Measurements from ENCODE around the gene PEX13. TPM values are rescaled to one million over a fixed set of nuclear protein-coding genes. Genes with fewer than 3 reads are reported as not detected.

Gene PEX13, protein sequence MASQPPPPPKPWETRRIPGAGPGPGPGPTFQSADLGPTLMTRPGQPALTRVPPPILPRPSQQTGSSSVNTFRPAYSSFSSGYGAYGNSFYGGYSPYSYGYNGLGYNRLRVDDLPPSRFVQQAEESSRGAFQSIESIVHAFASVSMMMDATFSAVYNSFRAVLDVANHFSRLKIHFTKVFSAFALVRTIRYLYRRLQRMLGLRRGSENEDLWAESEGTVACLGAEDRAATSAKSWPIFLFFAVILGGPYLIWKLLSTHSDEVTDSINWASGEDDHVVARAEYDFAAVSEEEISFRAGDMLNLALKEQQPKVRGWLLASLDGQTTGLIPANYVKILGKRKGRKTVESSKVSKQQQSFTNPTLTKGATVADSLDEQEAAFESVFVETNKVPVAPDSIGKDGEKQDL
- 10 to 100 TPM; 21.0 to 42.3 (median 26.2) TPM for total RNA-seq

DNA sequence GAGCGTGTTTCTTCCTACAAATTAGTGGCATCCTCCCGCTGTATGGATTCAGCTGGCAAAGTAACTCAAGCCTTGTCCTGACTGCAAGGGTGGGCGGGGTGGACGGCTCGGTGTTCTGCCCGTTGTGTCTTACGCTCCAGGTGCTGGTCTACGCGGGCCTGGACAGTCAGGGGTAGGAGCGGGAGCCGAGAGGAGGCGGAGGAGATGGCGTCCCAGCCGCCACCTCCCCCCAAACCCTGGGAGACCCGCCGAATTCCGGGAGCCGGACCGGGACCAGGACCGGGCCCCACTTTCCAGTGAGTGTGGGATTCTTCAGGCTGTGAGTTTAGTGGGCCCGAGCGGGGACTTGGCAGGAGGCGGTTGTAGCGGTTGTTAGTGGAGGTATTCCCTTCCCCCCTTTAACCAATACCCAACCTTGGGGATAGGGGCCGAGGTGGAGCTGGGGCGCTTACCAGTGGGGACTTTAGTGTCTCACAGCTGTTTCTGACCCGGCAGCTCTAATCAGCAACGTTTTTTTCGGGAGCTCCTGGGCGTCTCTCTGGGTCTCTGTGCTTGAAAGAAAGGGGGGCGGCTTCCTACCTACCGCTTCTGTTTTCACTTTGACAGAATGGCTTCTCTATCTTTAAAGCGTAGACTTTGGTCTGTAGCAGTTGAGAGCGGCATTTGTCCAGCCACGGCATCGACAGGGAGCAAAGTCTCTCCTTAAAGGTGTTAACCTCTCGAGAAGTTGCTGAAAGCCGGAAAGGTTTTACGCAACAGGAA is at the start of gene PEX13, which contains the start of gene PUS10:
Gene PEX13 (plus strand): TSS at position 165 of the 762 bp plus-strand sequence. CDS start 40 bp downstream, at position 205.
Gene PUS10 (minus strand): TSS at position 700 of the 762 bp plus-strand sequence. CDS start 6,365 bp downstream, outside the sequence.
- TF ChIP-seq POLR2A (IDR thresholded peaks at IDR 0.05; ENCODE audit: low read depth), result peak; percentile 40
- TF ChIP-seq EP300 (IDR thresholded peaks at IDR 0.05), result no peak
- TF ChIP-seq, protein P1, sequence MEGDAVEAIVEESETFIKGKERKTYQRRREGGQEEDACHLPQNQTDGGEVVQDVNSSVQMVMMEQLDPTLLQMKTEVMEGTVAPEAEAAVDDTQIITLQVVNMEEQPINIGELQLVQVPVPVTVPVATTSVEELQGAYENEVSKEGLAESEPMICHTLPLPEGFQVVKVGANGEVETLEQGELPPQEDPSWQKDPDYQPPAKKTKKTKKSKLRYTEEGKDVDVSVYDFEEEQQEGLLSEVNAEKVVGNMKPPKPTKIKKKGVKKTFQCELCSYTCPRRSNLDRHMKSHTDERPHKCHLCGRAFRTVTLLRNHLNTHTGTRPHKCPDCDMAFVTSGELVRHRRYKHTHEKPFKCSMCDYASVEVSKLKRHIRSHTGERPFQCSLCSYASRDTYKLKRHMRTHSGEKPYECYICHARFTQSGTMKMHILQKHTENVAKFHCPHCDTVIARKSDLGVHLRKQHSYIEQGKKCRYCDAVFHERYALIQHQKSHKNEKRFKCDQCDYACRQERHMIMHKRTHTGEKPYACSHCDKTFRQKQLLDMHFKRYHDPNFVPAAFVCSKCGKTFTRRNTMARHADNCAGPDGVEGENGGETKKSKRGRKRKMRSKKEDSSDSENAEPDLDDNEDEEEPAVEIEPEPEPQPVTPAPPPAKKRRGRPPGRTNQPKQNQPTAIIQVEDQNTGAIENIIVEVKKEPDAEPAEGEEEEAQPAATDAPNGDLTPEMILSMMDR (IDR thresholded peaks at IDR 0.05), result no peak
- peak; percentile 57 to 76 for TF ChIP-seq POLR2AphosphoS5 (IDR thresholded peaks at IDR 0.05)
- peaks cover 0 to 17% (median 2%) of the 10 kb centered on the region in 4 donors for H3K36me3 ChIP-seq
- peak within 1 kb of the TSS; percentile 88 to 95 (median 92) for H3K27ac ChIP-seq (replicated peaks in 1 of 4)
- DNase-seq (ENCODE audit: extremely low spot score), result peak; percentile 92
- under 1% methylated on average over 19 of the region's 39 CpGs for WGBS
- H3K27me3 ChIP-seq, result no peaks in the 10 kb centered on the region
- H3K9me3 ChIP-seq, result no peaks in the 10 kb centered on the region
- intact Hi-C loops (cut with DNase I), result loop anchor here (2.0 to 5.0 kb wide), 2 partner anchors 49 to 135 kb away; partner anchors contain the start of gene REL
- H3K4me3 ChIP-seq, result peak within 1 kb of the TSS; percentile 84 to 96 (median 94)
- H3K4me1 ChIP-seq, result peaks cover 25 to 54% (median 44%) of the 10 kb centered on the region in 4 donors

DNA sequence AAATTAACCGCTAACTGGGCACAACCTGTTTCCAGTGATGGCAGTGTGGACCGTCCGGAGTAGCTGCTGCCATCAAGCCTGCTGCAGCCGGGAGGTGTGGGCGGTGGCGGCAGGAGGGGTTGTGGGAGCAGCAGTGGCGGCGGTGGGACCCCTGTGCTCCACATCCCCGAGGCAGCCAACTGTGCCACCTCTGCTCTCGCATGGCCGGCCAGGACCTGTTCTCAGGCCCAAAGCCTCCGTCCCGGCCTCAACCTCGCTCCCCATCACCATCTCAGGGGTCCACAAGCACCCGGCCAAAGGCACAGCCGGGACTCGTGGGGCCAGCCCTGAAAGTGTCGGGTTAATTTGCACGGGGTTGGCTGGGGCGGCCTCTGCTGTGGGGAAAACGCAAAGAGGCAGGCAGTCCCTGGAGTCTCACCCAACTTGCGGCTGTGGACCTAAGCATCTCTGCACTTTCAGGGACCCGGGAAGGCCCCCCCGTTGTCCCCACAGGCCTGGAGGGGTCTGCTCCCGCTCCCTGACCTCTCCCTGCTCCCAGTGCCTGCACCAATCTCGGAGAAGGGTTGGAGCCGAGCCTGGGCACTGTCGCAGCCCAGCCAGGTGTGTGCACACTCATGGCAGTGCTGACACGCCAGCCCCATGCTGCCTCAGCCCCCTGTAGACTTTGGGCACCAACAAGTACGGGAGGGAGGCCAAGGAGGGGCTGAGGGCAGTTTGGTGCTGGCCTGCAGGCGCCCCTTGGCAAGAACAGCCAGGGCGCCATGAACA is 44.4 kb upstream of the PEX13 start:
- TF ChIP-seq POLR2A (IDR thresholded peaks at IDR 0.05; ENCODE audit: low read depth) (no peak), POLR2AphosphoS5 (IDR thresholded peaks at IDR 0.05) (no peak), EP300 (IDR thresholded peaks at IDR 0.05) (no peak)
- TF ChIP-seq, protein P1 (IDR thresholded peaks at IDR 0.05), result no peak
- Histone ChIP-seq H3K27me3 (no peaks in the 10 kb centered on the region), H3K36me3 (no peaks in the 10 kb centered on the region), H3K4me3 (no peak overlapping the region), H3K9me3 (no peaks in the 10 kb centered on the region), H3K4me1 (no peaks in the 10 kb centered on the region), H3K27ac (replicated peaks in 1 of 4) (no peak overlapping the region)
- WGBS, result 92% methylated on average over 12 of the region's 32 CpGs
- no peak for DNase-seq (ENCODE audit: extremely low spot score)
- intact Hi-C loops (cut with DNase I), result no loop called here

DNA sequence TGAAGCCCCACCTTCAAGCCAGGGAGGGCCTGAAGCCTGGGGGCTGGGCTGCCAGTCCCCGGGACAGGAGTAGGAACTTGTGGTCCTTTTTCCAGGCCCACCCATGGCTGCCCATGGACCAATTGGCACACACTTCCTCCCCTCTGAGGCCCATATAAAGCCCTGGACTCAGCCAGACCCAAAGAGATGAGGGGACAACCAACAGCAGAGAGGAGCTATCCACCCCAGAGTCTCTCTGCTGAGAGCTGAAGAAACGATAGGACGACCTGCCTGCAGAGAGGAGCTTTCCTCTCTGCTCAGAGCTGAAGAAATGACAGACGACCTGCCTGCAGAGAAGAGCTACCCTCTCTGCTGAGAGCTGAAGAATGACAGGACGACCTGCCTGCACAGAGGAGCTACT is 43.8 kb upstream of the PEX13 start:
- no peak overlapping the region for H3K4me3 ChIP-seq
- no peaks in the 10 kb centered on the region for H3K4me1 ChIP-seq
- no peak for DNase-seq (ENCODE audit: extremely low spot score)
- WGBS, result 86% methylated on average over 1 of the region's 5 CpGs
- TF ChIP-seq POLR2A (IDR thresholded peaks at IDR 0.05; ENCODE audit: low read depth) (no peak), POLR2AphosphoS5 (IDR thresholded peaks at IDR 0.05) (no peak), EP300 (IDR thresholded peaks at IDR 0.05) (no peak)
- TF ChIP-seq, protein P1 (IDR thresholded peaks at IDR 0.05), result no peak
- H3K36me3 ChIP-seq, result no peaks in the 10 kb centered on the region
- intact Hi-C loops (cut with DNase I), result no loop called here
- no peaks in the 10 kb centered on the region for H3K9me3 ChIP-seq
- H3K27me3 ChIP-seq, result no peaks in the 10 kb centered on the region
- no peak overlapping the region for H3K27ac ChIP-seq (replicated peaks in 1 of 4)

DNA sequence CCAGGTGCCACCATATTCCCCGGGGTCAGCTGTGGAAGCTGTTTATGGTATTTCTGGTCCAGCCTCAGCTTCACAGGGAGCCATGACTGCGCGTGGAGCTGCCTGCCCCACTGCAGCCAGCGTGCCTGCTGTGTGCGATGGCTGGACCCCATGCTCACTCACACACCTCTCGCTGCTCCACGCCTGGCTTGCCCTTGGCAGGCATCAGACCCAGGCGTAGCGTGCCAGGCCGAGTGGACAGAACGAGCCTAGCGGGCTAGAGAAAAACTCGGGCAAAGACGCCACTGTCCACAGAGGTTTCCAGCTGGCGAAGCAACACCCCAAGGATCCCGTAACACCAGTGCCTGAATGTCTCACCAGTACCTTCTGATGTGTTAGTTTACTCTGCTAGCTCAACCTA is 42.9 kb upstream of the PEX13 start:
- intact Hi-C loops (cut with DNase I), result no loop called here
- no peak overlapping the region for H3K4me3 ChIP-seq
- no peaks in the 10 kb centered on the region for H3K4me1 ChIP-seq
- H3K36me3 ChIP-seq, result no peaks in the 10 kb centered on the region
- H3K9me3 ChIP-seq, result no peaks in the 10 kb centered on the region
- 98% methylated on average over 16 of the region's 16 CpGs for WGBS
- DNase-seq (ENCODE audit: extremely low spot score), result no peak
- TF ChIP-seq, protein P1 (IDR thresholded peaks at IDR 0.05), result no peak
- no peak for TF ChIP-seq POLR2A (IDR thresholded peaks at IDR 0.05; ENCODE audit: low read depth)
- no peak for TF ChIP-seq POLR2AphosphoS5 (IDR thresholded peaks at IDR 0.05)
- TF ChIP-seq EP300 (IDR thresholded peaks at IDR 0.05), result no peak
- H3K27me3 ChIP-seq, result no peaks in the 10 kb centered on the region
- H3K27ac ChIP-seq (replicated peaks in 1 of 4), result no peak overlapping the region

Data from esophagus muscularis mucosa (tissue), 4 donors.